Posterior cingulate gyrus (tissue), 11 donors: ENCODE results near the gene ZFP64.
"Not testable (repeated sequence)": the region's sequence is repeated elsewhere in the genome, so short reads cannot be mapped to it uniquely, and the experiment has no call there.

ENCODE experiments used
- DNase-seq, 10 donors: peaks; one replicate each; pipeline versions ENCODE4 v3.0.0 to v3.0.0-alpha.2; 2020 to 2021; ENCODE audit warnings: mixed read lengths in 3 of 10
- intact Hi-C: fragments of 100-400 bp; cut with DNase I; formaldehyde crosslinking; loops from one replicate; pipeline ENCODE4 v1.15.1; 2023

Gene ZFP64

GRCh38 chr20:52207020-52207810, 15.6 kb upstream of the ZFP64 start:
- intact Hi-C loops: no loop called here
- no peak for DNase-seq

GRCh38 chr20:52204136-52204535, 12.6 kb upstream of the ZFP64 start:
- no peak for DNase-seq
- intact Hi-C loops: no loop called here

- intact Hi-C loops: no loop called here
- DNase-seq: no peak
Observed at GRCh38 chr20:52201395-52201794, 9.8 kb upstream of the ZFP64 start.

GRCh38 chr20:52200870-52201269, 9.3 kb upstream of the ZFP64 start:
- intact Hi-C loops: no loop called here
- DNase-seq: no peak

GRCh38 chr20:52196845-52197244, 5.3 kb upstream of the ZFP64 start:
- DNase-seq: no peak
- intact Hi-C loops: loop anchor here (10.0 kb wide), 1 partner anchor 432 kb away; the partner anchor contains the start of gene ATP9A

GRCh38 chr20:52193886-52194545, 2.4 kb upstream of the ZFP64 start:
- DNase-seq: no peak
- intact Hi-C loops: loop anchor here (10.0 kb wide), 1 partner anchor 429 kb away; the partner anchor contains the start of gene ATP9A

- DNase-seq: no peak
- intact Hi-C loops: loop anchor here (10.0 kb wide), 1 partner anchor 428 kb away; the partner anchor contains the start of gene ATP9A
Observed at GRCh38 chr20:52193133-52193532, 1.6 kb upstream of the ZFP64 start.

- not testable (repeated sequence) for DNase-seq
Observed at GRCh38 chr20:52192719-52193007, 1.1 kb upstream of the ZFP64 start.

GRCh38 chr20:52191916-52192718, 538 bp upstream of the ZFP64 start:
- intact Hi-C loops: loop anchor here (10.0 kb wide), 1 partner anchor 427 kb away; the partner anchor contains the start of gene ATP9A
- peak in 8 of 10 donors; percentile 25 to 92 (median 46) for DNase-seq

More at GRCh38 chr20:52192719-52193007, 1.1 kb upstream of the ZFP64 start:
- intact Hi-C loops: loop anchor here (10.0 kb wide), 1 partner anchor 428 kb away; the partner anchor contains the start of gene ATP9A

- intact Hi-C loops: loop anchor here (10.0 kb wide), 1 partner anchor 426 kb away; the partner anchor contains the start of gene ATP9A
- DNase-seq: peak in 4 of 10 donors; percentile 9 to 28 (median 23)
Observed at GRCh38 chr20:52190437-52191131, 995 bp downstream of the ZFP64 start.

- intact Hi-C loops: no loop called here
- DNase-seq: no peak
Observed at GRCh38 chr20:52181766-52182165, 9.8 kb downstream of the ZFP64 start.

GRCh38 chr20:52180180-52180840, 11.3 kb downstream of the ZFP64 start:
- DNase-seq: no peak
- intact Hi-C loops: no loop called here

GRCh38 chr20:52179331-52180179, 12.0 kb downstream of the ZFP64 start:
- DNase-seq: no peak
- intact Hi-C loops: no loop called here

- intact Hi-C loops: no loop called here
- no peak for DNase-seq
Observed at GRCh38 chr20:52178691-52179090, 12.9 kb downstream of the ZFP64 start.

GRCh38 chr20:52175840-52176239, 15.7 kb downstream of the ZFP64 start:
- intact Hi-C loops: no loop called here
- DNase-seq: no peak

- DNase-seq: no peak
Observed at GRCh38 chr20:52172392-52173047, 19.1 kb downstream of the ZFP64 start.

GRCh38 chr20:52171025-52171424, 20.6 kb downstream of the ZFP64 start:
- intact Hi-C loops: no loop called here
- DNase-seq: no peak

More at GRCh38 chr20:52172392-52173047, 19.1 kb downstream of the ZFP64 start:
- intact Hi-C loops: no loop called here

- no peak for DNase-seq
- intact Hi-C loops: no loop called here
Observed at GRCh38 chr20:52168116-52168515, 23.5 kb downstream of the ZFP64 start.
